Kidney capillary endothelial cell (primary cell): ENCODE data around the gene USP44.

ENCODE experiments used
- DNase-seq: peaks from one replicate; pipeline ENCODE4 v3.0.0-alpha.2; 2018; ENCODE audit warnings: low spot score

Gene USP44

DNA sequence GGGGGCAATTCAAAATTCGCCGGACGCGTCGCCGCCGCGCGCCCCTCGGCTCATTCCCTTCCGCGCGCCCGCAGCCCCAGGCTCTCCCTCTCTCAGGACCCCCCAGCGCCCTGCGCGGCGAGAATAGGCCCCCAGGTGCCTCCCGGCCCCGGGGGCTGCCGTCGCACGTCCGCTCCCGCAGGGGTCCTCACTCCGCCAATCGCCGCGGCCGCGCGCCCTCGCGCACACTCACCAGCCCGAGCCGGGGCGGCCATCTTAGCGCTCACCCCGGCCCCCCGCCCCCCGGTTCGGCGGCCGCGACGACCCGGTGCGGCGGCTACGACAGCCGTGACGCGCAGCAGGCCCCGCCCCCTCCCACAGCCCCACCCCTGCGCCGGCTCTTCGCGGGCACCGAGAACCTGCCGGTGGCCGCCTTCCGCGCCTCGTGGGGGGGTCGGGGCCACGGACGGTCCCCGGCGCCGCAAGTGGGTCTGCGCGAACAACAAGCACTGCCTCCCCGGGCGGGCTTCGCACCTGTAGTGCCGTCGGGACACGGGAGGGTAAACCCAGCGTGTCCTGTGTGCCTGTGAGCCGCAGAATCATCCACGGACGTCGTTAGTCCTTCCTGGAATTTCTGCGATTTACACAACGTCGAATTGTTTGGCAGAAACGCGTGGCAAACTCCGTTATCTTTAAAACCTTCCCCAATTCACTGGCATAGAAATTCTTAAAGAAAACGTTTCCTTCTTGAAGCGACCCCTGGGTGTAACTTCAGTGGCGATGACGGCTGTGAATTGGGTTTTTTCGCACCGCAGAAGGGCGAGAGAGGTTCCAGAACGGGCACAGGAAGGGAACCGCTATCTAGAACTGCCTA, 2.5 kb downstream of the USP44 start:
- DNase-seq = no peak

DNA sequence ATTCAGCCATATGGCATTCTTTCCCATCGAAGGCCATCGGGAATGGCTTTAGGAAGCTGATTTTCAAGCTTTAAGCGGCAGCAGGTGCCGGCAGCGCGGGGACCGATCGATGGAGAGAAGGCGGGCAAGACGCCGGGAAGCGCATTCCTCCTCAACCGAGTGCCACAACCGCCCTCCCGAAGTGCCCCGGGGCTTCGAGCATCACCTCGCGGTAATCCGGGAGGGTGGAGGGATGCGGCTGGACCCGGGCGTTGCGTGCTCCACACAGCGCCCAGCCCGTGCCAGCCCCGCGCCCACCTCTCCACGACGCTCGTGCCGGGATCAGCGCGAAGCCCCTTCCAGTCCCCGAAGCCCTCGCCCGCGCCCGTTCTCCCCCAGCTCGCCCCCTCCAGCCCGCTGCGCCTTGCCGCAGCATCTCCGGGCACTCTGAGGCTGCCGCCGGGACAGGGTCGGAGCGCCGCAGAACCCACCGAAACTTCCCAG, 3.2 kb downstream of the USP44 start:
- DNase-seq = no peak

DNA sequence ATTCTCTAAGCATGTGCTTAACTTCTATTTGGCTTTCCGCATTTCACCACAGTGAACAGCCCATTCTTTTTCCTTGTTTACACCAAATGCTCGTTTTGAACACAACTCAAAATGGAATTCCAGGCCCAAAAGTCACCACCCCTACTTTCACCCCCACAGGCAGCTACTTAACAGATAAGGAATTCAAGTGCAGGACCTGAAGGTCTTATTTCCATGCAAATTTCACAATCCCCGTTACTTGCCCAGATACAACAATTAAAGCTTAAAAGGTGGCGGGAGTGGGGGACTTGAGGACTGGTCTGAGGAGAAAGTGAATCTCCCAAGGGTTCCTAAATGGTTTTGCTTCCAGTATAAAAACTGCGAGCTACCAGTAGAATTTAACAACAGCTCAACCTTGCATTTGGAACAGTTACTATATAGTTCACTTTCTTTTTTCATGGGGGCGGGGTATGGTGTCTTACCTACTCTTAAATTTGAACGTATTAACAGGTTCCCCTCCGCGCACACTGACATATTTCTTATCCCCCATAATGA, 3.7 kb downstream of the USP44 start:
- no peak for DNase-seq

DNA sequence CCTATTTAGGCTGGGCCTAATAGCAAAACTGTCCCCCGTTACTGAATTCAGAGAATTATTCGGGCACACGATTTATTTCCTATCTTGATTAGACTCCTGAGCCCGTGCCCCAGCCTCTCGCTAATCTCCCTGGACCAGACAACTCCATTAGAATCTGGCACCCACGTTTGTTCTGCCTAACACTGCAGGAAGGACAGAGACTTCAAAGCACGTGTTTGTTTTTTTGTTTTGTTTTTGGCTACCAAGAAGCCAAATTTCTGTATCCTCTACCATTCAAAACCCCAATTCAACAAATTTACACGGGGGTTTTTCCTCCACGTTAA, 4.8 kb downstream of the USP44 start:
- no peak for DNase-seq

DNA sequence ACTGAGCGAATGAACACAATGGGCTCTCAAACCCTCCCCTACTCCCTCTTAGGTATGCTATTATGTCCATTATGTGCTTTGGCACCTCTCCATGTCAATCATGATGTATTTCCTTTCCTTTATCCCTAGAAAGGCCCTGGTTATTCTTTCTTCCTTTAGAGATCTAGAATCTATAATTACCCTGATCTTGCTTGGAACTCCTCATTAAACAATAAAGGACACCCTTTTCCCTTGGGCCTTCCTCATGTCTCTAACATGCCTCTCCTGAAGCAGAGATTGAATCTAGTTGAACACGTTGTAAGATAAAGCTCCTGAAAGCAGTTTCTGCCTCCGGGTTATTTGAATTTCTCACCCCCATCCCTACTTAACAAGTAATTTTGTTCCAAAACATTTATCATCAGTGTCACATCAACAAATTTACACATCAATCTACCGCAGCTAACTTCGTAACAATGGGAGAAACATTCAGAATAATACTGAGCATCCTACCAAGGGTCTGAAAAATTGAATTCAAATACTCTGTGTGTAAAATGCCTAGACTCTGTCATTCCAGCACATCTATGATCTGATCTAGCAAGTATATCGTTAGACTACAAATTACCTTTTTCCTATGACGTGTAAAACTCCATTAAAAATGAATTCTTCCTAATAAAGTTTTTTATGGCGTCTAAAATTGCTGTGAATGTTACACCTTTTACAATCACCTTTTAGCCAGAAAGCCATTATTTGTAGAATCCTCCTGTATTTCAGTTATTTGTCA, 5.4 kb downstream of the USP44 start:
- no peak for DNase-seq

DNA sequence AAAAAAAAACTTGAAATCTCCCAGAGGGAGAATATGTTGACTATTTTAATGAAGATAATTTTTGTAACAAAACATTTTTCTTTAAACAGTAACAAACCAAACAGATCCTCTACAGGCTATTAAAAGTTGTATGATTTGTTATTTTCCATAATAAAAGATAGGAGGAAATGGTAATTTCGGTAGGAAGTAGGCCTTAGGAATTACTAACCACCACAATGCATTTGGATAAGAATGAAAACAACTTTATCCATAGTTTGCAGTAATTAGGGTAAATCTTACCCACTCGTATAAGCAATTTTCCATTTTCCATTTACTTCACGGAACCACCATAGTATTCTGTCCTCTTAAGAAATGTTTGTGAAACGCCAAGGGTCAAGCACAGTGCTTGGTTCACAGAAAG, 6.0 kb downstream of the USP44 start:
- DNase-seq = no peak

DNA sequence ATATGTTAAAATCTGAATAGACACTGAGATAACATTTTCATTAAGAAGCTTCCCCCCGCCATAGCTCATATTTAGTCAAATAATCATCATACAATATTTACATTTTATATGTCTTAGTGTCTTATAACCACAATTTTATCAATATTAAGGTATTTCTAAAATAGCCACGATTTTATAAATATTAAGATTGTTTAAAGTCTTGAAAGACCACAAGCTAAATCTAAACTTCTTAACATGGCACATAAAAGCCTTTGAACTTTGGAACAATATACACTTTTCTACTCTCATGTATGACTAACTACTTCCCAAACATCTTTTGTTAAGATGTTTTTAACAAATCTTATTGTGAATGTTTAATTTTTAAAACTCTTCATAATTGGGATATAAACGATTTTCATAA, 6.5 kb downstream of the USP44 start:
- no peak for DNase-seq

DNA sequence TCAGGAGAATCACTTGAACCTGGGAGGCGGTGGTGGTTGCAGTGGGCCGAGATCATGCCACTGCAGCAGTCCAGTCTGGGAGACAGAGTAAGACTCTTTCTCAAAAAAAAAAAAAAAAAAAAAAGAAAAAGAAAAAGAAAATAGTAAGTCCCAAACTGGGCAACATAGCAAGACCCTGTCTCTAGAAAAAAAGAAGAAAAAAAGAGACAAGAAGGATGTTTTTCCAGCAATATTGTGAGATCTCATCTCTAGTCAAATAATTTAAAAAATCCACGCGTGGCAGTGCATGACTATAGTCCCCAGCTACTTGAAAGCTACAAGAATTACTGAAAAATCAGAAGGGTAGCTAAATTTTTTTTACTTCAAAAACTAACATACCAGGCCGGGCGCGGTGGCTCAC, 8.0 kb downstream of the USP44 start:
- no peak for DNase-seq

DNA sequence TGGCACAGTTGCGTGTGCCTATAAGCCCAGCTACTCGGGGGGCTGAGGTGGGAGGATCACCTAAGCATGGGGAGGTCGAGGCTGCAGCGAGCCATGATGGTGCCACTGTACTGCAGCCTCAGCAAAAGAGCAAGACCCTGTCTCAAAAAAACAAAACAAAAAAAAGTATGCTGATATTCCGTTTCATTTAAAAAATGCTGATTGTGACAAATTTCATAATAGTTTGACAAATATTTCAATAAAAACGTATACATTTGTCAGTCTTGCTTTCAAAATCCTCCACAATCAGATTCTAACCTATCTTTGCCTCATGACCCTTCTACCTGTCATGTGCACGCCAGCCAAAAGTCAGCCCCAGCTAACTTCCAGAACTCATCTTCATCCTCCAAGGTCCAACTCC, 9.8 kb downstream of the USP44 start:
- no peak for DNase-seq

DNA sequence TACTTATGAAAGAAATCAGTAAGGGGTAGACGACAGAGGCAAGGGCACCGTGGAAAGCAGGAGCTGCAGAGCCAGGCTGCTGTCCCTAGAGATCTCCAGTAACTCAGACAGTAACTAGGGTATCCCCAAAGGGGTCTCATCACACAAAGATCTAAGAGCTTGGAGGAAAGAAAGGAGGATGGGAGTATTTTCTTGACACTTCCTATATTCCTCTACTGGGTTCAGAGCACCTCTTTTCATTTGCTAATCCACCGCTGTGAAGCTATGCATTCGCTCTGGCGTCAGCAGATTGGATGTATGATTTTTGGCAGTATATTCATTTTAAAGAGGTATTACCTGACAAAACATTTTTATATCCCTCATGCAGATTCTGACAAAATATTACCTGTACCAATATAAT, 12.6 kb downstream of the USP44 start:
- DNase-seq = no peak

DNA sequence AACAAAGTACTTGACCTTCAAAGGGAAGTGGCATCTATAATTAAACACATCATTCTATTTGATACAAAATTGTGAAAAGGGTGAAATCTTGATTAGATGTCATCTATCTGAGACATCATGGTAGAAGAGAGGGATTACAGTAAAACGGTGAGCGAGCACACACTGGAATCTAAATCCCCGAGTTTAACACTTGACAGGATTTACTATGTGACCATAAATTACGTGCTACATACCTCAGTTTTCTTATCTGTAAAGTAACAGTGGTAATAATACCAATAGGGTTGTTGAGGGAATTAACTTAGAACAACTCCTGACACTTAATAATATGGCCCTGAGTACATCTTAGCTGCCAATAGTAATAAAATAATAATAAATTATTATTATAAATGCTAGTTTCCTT, 13.3 kb downstream of the USP44 start:
- no peak for DNase-seq

DNA sequence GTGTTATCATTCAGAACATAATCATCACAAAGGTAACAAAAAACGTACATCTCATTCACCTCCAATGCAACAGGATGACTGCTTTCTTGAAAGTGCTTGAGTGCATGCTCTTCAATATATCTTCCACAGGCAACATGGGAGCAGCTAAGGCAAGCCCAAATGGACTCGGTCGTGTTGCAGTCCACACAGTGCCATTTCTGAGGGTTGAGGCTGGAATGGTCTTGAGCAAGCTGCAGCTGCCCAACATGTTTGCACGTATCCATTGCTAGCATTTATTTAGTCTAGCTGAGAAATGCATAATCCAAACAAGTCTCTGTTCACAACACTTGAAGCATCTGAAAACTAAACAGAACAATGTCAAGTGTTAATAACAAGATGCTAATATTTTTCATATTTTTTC, 17.3 kb downstream of the USP44 start:
- no peak for DNase-seq

DNA sequence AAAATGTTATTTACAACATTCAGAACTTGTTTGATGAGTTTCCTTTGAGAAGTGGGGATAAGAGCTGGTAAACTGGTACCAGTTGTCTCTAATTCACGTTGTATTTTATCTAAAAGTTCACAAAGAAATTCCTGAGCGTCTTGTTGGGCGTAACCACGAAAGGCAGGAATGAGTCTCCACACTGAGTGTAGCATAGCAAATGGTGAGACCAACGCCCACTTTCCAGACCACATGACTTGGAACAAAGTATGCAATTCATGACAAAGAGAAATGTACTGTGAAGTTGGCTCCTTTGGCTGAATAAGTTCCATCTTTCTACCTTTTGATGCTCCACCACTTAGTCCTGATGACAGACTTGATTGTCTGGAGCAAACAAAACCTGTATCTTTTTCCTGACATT, 18.4 kb downstream of the USP44 start:
- no peak for DNase-seq

DNA sequence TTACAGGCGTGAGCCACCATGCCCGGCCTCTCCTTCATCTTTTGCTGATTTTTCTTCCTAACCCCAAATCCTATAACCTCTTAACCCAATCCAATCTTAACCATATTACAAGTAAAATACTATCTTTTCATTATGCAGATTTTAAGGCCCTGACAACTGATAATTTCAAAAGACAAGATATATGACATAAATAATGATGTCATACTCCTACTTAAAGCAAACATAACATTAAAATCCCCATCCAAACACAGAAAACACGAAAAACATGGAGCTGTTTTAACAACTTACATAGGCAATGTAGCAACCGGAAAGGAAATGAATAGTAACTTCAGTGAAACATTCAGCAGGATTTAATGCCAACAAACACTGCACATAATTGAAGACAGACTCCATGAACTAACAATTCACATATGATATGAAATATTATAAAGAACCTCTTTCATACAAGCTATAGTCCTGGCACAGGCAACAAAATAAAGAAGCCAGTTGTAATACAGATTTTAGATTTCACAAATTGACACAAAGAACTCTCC, 21.5 kb downstream of the USP44 start:
- DNase-seq = no peak

DNA sequence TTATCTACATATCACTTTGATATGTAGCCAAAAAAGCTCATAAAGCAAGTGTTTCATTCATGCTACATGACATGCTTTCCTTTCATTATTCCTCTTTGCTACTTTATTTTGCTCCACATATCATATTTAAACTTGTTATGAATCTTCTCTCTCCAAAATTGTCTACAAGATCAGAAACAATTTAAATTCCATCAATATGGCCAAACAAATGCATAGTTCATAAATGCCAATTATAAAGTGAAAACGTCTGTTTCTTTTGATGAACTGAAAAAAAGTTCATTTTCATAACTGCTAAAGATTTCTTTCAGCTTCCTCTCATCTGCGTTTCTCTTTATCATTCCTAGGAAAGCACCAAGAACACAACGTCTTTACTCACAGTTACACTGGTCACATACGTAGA, 22.8 kb downstream of the USP44 start:
- no peak for DNase-seq

DNA sequence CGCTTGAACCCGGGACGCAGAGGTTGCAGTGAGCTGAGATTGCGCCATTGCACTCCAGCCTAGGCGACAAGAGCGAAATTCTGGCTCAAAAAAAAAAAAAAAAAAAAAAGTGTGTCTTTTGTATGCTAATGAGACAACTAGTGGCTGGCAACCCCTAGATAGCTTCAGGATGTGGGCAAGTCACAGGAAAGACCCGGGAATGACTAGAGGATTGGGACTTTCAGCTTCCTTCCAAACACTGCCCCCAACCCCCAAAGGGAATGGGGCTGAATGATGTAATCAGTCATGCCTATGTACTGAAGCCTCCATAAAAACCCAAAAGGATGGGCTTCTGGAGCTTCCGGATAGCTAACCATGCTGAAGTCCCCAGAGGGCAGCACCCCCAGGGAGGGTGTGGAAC, 28.6 kb downstream of the USP44 start:
- peak; percentile 26 for DNase-seq

DNA sequence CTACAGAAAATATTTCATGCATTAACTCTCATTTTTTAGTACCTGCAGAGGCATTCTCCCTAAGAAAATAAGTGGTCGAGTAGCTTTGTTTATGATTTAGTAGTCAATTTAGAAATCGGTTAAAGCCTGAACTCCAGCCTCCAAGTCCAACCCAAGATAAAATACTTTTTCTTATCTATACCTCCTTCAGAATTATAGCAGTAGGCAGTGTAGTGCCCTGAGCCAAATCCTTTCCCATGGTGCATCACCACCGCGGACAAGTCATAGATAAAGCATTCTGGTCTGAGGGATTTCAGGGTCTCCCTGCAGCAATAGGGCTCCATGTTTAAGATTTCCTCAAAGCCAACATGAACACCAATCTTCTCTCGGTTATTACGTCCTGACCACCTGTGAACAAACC, 30.5 kb downstream of the USP44 start:
- DNase-seq = no peak

DNA sequence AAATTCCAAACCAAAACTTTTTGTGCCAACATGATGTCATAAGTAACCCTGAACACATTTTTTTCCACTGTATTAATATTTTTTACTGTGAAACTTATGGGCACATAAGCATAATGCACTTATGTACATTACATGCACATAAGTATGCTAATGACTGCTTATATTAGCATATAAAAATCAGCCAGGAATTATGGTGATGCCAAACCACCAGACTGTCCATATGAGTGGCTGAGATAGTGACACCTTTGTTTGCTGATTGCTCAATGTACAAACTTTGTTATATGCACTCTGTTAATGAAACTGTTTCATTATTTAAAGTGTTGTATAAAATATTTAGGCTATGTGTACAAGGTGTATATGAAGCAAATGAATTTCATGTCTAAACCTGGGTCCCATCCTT, 32.3 kb downstream of the USP44 start:
- DNase-seq = no peak

DNA sequence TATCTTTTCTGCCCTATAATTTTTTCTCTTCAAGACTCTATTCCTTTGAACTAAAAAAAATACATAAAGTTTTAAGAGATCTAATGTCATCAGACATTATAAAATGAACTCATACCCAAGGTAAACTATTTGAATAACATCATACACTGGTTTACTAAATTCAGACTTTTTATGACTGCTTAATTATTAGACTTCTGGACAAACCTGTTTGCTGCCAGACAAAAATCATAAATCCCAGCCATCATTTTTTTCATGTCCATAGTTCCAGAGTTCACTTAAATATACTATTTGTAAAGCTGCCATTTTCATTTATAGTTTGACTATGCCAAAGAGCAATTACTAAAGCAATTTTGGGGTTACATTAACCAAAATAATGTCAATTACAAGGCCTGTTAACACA, 34.0 kb downstream of the USP44 start:
- DNase-seq = no peak

DNA sequence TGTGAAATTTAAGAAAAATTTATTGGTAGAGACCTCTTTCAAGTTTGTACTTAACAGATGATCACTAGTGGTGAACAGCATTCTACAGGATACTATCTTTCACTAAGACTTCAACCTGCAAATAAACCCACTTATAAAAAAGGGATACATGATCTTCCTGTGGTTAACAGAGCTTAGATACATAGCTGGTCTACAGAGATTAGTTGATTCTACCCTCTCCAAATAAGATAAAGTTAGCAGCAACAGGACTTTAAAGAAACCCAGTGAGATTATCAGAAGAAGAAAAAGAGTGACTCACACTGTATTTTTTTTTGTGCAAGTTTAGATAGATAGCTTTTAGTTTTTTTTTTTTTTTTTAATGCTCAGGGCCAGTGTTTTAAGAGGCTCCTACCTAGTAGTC, 34.5 kb downstream of the USP44 start:
- DNase-seq = no peak

DNA sequence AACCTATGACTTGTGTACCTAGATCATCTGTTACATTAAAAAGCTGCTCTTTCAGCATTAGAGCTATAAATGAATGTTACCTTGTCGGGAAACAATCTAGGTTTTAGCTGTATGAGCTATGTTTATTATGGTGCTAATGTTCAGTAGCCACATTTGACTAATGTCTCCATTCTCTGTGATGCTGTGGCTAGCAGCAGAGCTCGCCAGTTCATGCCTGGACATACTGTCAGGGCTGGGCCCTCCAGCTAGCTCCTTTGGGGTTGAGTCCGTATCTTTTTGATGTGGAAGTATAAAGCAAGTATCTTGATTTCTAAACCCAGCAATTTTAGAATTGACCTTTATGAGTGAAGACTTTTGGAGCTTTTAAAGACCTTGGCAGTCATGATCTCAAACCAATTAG, 36.1 kb downstream of the USP44 start:
- DNase-seq = no peak

DNA sequence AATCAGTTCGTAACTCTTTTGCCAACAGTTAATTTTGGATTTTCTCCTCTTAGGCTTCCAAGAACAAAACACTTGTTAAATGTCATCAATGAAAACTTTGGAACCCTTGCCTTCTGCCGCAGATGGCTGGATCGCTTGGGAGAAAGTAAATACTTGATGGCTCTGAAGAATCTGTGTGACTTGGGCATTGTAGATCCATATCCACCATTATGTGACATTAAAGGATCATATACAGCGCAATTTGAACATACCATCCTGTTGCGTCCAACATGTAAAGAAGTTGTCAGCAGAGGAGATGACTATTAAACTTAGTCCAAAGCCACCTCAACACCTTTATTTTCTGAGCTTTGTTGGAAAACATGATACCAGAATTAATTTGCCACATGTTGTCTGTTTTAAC, 37.7 kb downstream of the USP44 start:
- DNase-seq = no peak

DNA sequence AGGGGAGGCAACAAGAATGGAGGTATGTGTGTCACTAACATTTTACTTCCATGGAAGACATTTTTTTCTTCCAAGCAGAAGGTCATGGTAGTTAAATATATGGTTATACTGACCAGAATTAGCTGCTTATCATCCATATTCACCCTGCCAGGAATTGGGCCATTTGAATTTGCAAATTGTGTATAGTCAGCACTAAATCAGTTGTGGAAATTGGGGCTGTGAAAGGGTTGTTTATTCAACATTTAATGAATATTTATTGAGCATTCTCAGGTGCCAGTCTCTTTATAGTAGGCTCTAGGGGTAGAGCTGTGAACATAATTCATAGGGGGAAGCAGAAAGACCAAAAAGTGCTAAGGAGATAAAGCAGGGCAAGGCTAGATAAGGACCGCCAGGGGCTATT, 39.3 kb downstream of the USP44 start:
- DNase-seq = no peak
